Left lung (tissue), 10 donors: ENCODE measurements around the gene CRISP1. TPM values are rescaled to one million over a fixed set of nuclear protein-coding genes. Genes with fewer than 3 reads are reported as not detected.

Source experiments
- ATAC-seq: fragments of 200-7000 bp; cut with Tn5 transposase; one replicate; pipeline ENCODE4 v1.9.1; 2020; ENCODE audit warnings: moderate library complexity
- DNase-seq, 4 donors: peaks; one replicate each; pipeline ENCODE4 v3.0.0-alpha.2; 2013 to 2020
- H3K27ac ChIP-seq, 2 donors: fragments of 200-600 bp; sonication (generic) in 1 of 2; one replicate each; pipeline versions ENCODE4 v1.5.0 to v1.8.0; 2020 to 2021
- H3K27me3 ChIP-seq, 2 donors: fragments of 200-600 bp; sonication (generic) in 1 of 2; one replicate each; pipeline versions ENCODE4 v1.5.0 to v1.8.0; 2020 to 2021
- H3K36me3 ChIP-seq, 2 donors: fragments of 200-600 bp; sonication (generic) in 1 of 2; one replicate each; pipeline versions ENCODE4 v1.5.0 to v1.8.0; 2020 to 2021
- H3K4me1 ChIP-seq, 2 donors: fragments of 200-600 bp; one replicate each; pipeline ENCODE4 v1.8.0; 2021
- H3K4me3 ChIP-seq, 2 donors: fragments of 200-600 bp; sonication (generic) in 1 of 2; one replicate each; pipeline versions ENCODE4 v1.5.0 to v1.8.0; 2020 to 2021; ENCODE audit warnings: mild to moderate bottlenecking in 1 of 2
- H3K9me3 ChIP-seq, 2 donors: fragments of 200-600 bp; sonication (generic) in 1 of 2; one replicate each; pipeline versions ENCODE4 v1.5.0 to v1.8.0; 2020 to 2021
- intact Hi-C, 2 donors: fragments of 100-400 bp; cut with DNase I; formaldehyde crosslinking; loops; one replicate each; pipeline versions ENCODE4 v1.11.2 to v1.14.2; 2022
- polyA plus RNA-seq, 6 donors: library from polyadenylated mRNA; unstranded; fragments of 120-200 nt; gene quantifications; one replicate each; pipeline ENCODE4 v1.2.1, GENCODE V29; 2013; ENCODE audit not compliant: insufficient read length in 6 of 6
- total RNA-seq, 2 donors: library from RNA; stranded (reverse); fragmentation: NEBNext Ultra II Directional; extraction: Animal tissue kit (Norgen Biotek cat#: 25700); gene quantifications; one replicate each; pipeline ENCODE4 v1.2.1, GENCODE V29; 2021
- TF ChIP-seq, protein P1 (sequence below), 2 donors: fragments of 200-600 bp; sonication (generic) in 1 of 2; IDR thresholded peaks; one replicate each; pipeline versions ENCODE4 v1.5.0 to v1.8.0; 2021; ENCODE audit warnings: antibody characterized with exemption in 2 of 2
- donor health status: DM: no; HTN: yes; CAD: no.
- donor health status: DM: no; HTN: no; CAD: no.

CRISP1 gene
- total and polyA plus RNA-seq, 8 donors = not detected

DNA sequence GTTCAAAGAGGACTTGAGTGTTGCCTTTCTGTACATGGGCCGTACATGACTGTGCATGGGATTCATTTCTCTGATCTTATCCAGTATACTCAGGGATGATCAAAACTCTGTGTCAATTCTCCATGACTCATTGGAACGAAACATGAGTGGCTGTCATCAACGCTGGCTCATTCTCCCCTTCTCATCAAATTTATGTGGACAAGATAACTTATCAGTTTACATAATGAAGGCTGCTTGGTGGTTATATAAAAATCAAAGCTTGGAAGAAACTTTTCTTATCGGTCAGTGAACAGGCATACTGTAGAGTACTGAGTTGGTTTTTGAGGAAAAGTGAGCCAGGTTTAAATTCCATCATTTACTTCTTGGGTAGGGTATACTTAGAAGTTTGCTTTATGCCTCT, 24.9 kb downstream of the CRISP1 start:
- intact Hi-C loops = loop anchor here in 1 of 2 donors (10.0 kb wide), 2 partner anchors 217 to 307 kb away; no protein-coding TSS in a partner anchor
- TF ChIP-seq, protein P1, sequence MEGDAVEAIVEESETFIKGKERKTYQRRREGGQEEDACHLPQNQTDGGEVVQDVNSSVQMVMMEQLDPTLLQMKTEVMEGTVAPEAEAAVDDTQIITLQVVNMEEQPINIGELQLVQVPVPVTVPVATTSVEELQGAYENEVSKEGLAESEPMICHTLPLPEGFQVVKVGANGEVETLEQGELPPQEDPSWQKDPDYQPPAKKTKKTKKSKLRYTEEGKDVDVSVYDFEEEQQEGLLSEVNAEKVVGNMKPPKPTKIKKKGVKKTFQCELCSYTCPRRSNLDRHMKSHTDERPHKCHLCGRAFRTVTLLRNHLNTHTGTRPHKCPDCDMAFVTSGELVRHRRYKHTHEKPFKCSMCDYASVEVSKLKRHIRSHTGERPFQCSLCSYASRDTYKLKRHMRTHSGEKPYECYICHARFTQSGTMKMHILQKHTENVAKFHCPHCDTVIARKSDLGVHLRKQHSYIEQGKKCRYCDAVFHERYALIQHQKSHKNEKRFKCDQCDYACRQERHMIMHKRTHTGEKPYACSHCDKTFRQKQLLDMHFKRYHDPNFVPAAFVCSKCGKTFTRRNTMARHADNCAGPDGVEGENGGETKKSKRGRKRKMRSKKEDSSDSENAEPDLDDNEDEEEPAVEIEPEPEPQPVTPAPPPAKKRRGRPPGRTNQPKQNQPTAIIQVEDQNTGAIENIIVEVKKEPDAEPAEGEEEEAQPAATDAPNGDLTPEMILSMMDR (IDR thresholded peaks at IDR 0.05) = no peak
- Histone ChIP-seq H3K36me3 (no peaks in the 10 kb centered on the region), H3K27me3 (no peaks in the 10 kb centered on the region), H3K9me3 (no peaks in the 10 kb centered on the region), H3K27ac (no peak overlapping the region), H3K4me1 (no peaks in the 10 kb centered on the region), H3K4me3 (no peak overlapping the region)
- ATAC-seq (no peak), DNase-seq (no peak)

DNA sequence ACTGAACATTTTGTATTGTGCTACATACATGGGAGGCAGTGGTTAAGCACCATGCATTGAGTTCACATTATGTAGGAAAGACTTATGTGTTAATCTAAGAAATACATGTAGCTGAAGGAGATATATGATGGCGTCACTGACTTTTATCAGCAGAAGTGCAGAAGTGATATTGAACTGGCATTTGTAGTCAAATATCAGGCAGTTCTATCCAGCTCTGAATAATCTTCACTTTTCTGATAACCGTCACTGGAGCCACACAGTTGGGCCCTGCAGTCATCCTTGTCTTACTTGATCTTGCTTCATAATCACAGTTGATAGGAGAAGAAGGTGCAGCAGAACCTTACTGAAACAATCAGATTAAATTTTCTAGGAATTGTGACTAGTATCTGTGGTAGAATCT, 26.4 kb downstream of the CRISP1 start:
- no peaks in the 10 kb centered on the region for H3K36me3 ChIP-seq
- TF ChIP-seq, protein P1 (IDR thresholded peaks at IDR 0.05) = no peak
- no peak overlapping the region for H3K27ac ChIP-seq
- no peaks in the 10 kb centered on the region for H3K9me3 ChIP-seq
- no peak for ATAC-seq
- no peaks in the 10 kb centered on the region for H3K27me3 ChIP-seq
- intact Hi-C loops = loop anchor here in 1 of 2 donors (10.0 kb wide), 2 partner anchors 215 to 305 kb away; no protein-coding TSS in a partner anchor
- no peak for DNase-seq
- no peak overlapping the region for H3K4me3 ChIP-seq
- no peaks in the 10 kb centered on the region for H3K4me1 ChIP-seq

DNA sequence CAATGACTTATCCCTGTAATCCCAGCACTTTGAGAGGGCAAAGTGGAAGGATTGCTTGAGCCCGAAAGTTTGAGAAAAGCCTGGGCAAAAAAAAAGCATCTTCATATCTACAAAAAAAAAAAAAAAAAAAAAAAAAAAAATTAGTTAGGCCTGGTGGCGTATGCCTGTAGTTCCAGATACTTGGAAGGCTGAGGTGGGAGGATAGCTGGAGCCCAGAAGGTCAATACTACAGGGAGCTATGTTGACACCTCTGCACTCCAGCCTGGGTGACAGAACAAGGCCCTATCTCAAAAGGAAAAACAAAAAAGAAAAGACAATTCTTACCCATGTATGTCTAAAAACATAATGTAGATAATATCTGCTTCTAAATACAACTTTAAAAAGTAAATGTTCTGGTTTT, 27.2 kb downstream of the CRISP1 start:
- Histone ChIP-seq H3K4me1 (no peaks in the 10 kb centered on the region), H3K9me3 (no peaks in the 10 kb centered on the region), H3K27me3 (no peaks in the 10 kb centered on the region), H3K27ac (no peak overlapping the region), H3K36me3 (no peaks in the 10 kb centered on the region), H3K4me3 (no peak overlapping the region)
- TF ChIP-seq, protein P1 (IDR thresholded peaks at IDR 0.05) = no peak
- ATAC-seq (no peak), DNase-seq (no peak)
- intact Hi-C loops = no loop called here

DNA sequence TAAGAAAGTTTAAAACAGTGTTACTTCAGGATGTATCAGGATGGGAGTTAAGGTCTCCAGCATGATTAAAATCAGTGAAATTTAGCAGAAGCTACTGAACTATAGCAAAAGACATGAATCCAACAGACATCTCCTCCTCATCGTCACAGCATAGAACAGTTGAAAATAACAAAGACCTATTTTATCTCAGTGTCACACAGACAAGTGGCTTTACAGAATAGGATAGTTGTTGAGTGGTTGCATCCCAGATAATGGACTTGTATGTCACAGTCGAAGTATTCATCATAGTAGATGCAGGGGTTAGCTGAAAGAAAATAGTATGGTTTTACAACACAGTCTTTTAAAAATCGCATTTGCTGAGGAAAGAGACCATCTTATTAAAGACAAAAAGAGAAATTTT, 31.2 kb downstream of the CRISP1 start:
- no peak for DNase-seq
- Histone ChIP-seq H3K27ac (no peak overlapping the region), H3K36me3 (no peaks in the 10 kb centered on the region), H3K9me3 (no peaks in the 10 kb centered on the region), H3K4me3 (no peak overlapping the region), H3K4me1 (no peaks in the 10 kb centered on the region), H3K27me3 (no peaks in the 10 kb centered on the region)
- no peak for ATAC-seq
- intact Hi-C loops = no loop called here
- TF ChIP-seq, protein P1 (IDR thresholded peaks at IDR 0.05) = no peak

DNA sequence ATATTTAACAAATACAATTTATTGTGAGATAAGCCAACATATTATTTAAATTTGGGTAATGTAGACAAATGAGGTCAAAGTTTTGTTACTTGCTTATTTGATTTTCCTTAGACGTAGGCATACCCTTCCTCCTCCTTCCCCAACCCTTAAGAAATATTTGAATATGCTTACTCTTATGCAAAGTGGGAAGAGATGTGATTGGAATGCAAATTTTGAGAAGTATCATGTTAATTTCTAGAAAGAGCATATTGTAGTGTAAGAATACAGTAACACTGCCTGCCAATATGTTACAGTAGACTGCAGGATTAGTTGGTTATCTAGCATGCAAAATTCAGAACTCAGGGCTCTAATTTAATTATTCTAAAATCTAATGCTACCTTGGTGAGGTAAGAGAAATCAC, 32.9 kb downstream of the CRISP1 start:
- Histone ChIP-seq H3K4me1 (no peaks in the 10 kb centered on the region), H3K9me3 (no peaks in the 10 kb centered on the region), H3K27ac (no peak overlapping the region), H3K4me3 (no peak overlapping the region), H3K27me3 (no peaks in the 10 kb centered on the region), H3K36me3 (no peaks in the 10 kb centered on the region)
- DNase-seq = no peak
- no peak for ATAC-seq
- TF ChIP-seq, protein P1 (IDR thresholded peaks at IDR 0.05) = no peak
- intact Hi-C loops = no loop called here
